Thymus (tissue), 11 donors: Measurements from ENCODE around the gene NSD1. TPM values are rescaled to one million over a fixed set of nuclear protein-coding genes. Genes with fewer than 3 reads are reported as not detected.

Experiments used
- DNase-seq, 9 donors: peaks; one replicate each; pipeline ENCODE4 v3.0.0-alpha.2; 2013; ENCODE audit warnings: low spot score in 9 of 9, low read depth in 6 of 9, missing footprints in 1 of 9
- H3K27ac ChIP-seq, 2 donors: one replicate each; pipeline ENCODE4 v1.5.1; 2013; ENCODE audit warnings: control low read depth in 1 of 2, low read depth in 1 of 2, low read length in 1 of 2, mild to moderate bottlenecking in 1 of 2, moderate library complexity in 1 of 2
- H3K27me3 ChIP-seq, 2 donors: one replicate each; pipeline ENCODE4 v1.5.1; 2013; ENCODE audit warnings: low read length in 1 of 2; ENCODE audit not compliant: control insufficient read depth in 2 of 2, insufficient read depth in 1 of 2
- H3K36me3 ChIP-seq, 2 donors: one replicate each; pipeline ENCODE4 v1.5.1; 2013; ENCODE audit warnings: low read length in 1 of 2, mild to moderate bottlenecking in 1 of 2, moderate library complexity in 1 of 2; ENCODE audit not compliant: control insufficient read depth in 2 of 2, insufficient read depth in 2 of 2
- H3K4me1 ChIP-seq, 2 donors: one replicate each; pipeline ENCODE4 v1.5.1; 2013; ENCODE audit warnings: low read length in 2 of 2; ENCODE audit not compliant: control insufficient read depth in 2 of 2, insufficient read depth in 2 of 2
- H3K4me3 ChIP-seq, 2 donors: one replicate each; pipeline ENCODE4 v1.5.1; 2013; ENCODE audit warnings: low read length in 2 of 2, control low read depth in 1 of 2, mild to moderate bottlenecking in 1 of 2
- H3K9me3 ChIP-seq, 2 donors: one replicate each; pipeline ENCODE4 v1.5.1; 2013; ENCODE audit warnings: low read length in 1 of 2, mild to moderate bottlenecking in 1 of 2; ENCODE audit not compliant: control insufficient read depth in 2 of 2, insufficient read depth in 1 of 2
- WGBS: extraction: QIAGEN DNeasy Blood & Tissue Kit; methylation state at CpG from one replicate; pipeline ENCODE4 v1.1.7; 2013; 5-methylcytosine and 5-hydroxymethylcytosine counted together
- polyA plus RNA-seq: library from polyadenylated mRNA; stranded (reverse); fragments of 200-250 nt; gene quantifications from one replicate; pipeline ENCODE4 v1.2.3, GENCODE V29; 2013
- total RNA-seq: library from RNA; stranded (reverse); fragments of 120-200 nt; gene quantifications from one replicate; pipeline ENCODE4 v1.2.4, GENCODE V29; 2013
- donor health status: healthy.

Gene NSD1
- total and polyA plus RNA-seq, 2 donors = 10.9 to 34.1 TPM

DNA sequence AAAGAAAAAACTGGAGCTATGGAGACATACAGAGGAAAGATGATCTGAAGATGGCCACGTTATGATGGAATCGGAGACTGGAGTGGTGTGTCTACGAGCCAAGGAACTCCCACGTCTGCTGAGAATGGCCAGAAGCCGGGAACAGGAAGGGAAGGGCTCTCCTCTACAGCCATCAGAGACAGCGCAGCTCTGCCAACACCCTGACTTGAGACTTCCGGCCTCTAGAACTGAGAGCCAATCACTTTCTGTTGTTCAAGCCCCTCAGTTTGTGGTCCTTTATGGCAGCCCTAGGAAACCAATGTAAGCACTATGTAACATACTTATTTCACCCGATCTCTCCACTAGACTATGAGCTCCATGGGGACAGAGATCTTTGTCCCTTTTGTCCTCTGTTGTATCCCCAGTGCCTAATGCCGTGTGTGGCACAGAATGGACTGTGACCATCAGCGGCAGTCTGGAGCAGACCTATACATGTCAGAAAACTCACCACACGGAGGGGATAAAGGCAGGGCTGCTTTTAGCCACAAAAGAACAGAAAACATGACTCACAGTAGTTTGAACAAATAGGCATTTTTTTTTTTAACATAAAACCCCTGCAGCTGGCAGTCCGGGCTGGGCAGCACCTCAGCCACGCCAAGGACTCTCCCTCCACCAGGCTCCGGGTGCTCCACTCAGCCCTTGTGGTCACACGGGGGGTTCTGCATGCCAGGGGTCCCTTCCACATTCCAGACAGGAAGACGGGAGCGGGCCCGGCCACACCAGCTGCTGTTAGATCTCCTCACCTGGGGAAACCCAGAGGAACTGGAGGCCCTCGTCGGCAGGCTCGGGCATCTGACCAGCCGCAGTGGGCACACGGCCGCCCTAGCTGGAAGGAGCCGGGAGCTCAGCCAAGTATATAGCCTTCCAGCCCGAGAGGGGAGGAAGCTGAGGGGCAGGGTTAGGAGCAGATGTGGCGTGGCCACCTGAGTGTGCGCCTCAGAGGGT is 194.3 kb downstream of the NSD1 start:
- DNase-seq = no peak
- WGBS = 87% methylated on average over 28 of the region's 28 CpGs
- Histone ChIP-seq H3K9me3 (no peaks in the 10 kb centered on the region), H3K4me3 (no peak overlapping the region), H3K4me1 (peaks cover 0 to 14% of the 10 kb centered on the region in 2 donors), H3K27ac (no peak overlapping the region), H3K36me3 (peaks cover 39 to 40% of the 10 kb centered on the region in 2 donors), H3K27me3 (no peaks in the 10 kb centered on the region)

DNA sequence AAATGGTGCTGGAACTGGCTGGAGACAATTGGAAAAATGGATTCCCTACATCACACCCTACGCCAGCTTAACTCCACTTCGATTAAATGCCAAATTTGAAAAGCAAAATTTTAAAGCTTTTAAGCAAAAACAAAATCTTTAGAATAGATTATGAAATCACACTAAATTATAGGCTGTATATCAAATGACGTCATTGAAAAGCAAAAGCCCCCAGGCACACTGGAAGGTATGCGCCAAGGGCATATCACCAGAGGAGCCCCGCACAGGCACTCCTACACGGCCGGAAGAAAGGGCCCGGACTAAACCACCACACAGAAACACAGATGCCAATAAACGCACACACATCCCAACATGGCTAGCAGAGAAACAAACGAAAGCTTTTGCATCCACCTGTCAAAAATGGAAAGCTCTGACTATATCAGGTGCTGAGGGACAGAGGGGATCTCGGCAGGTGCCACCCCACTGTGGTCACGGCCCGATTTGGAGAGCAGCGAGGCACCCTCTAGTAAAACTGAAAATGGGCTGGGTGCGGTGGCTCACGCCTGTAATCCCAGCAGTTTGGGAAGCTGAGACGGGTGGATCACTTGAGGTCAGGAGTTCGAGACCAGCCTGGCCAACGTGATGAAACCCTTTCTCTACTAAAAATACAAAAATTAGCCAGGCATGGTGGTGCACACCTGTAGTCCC is 195.1 kb downstream of the NSD1 start:
- Histone ChIP-seq H3K4me1 (peaks cover 0 to 14% of the 10 kb centered on the region in 2 donors), H3K4me3 (no peak overlapping the region), H3K27ac (no peak overlapping the region), H3K27me3 (no peaks in the 10 kb centered on the region), H3K9me3 (no peaks in the 10 kb centered on the region), H3K36me3 (peaks cover 48 to 49% of the 10 kb centered on the region in 2 donors)
- DNase-seq = no peak
- 98% methylated on average over 19 of the region's 19 CpGs for WGBS

- H3K27ac ChIP-seq = no peak overlapping the region
- WGBS = 93% methylated on average over 6 of the region's 6 CpGs
- H3K36me3 ChIP-seq = peaks cover 60 to 61% of the 10 kb centered on the region in 2 donors
Measured at GRCh38 chr5:177329883-177330282, 196.3 kb downstream of the NSD1 start.

GRCh38 chr5:177330991-177331842 is 197.6 kb downstream of the NSD1 start:
- DNase-seq = no peak
- no peaks in the 10 kb centered on the region for H3K27me3 ChIP-seq
- 67% methylated on average over 27 of the region's 27 CpGs for WGBS
- peaks cover 70 to 74% of the 10 kb centered on the region in 2 donors for H3K36me3 ChIP-seq
- no peak overlapping the region for H3K4me3 ChIP-seq
- peaks cover 0 to 4% of the 10 kb centered on the region in 2 donors for H3K9me3 ChIP-seq
- H3K4me1 ChIP-seq = peaks cover 0 to 14% of the 10 kb centered on the region in 2 donors
- no peak overlapping the region for H3K27ac ChIP-seq

More at GRCh38 chr5:177329883-177330282, 196.3 kb downstream of the NSD1 start:
- no peak for DNase-seq
- Histone ChIP-seq H3K27me3 (no peaks in the 10 kb centered on the region), H3K4me3 (no peak overlapping the region), H3K9me3 (no peaks in the 10 kb centered on the region), H3K4me1 (peaks cover 0 to 14% of the 10 kb centered on the region in 2 donors)

- H3K4me1 ChIP-seq = peaks cover 0 to 14% of the 10 kb centered on the region in 2 donors
- H3K4me3 ChIP-seq = no peak overlapping the region
- no peaks in the 10 kb centered on the region for H3K27me3 ChIP-seq
- peaks cover 0 to 4% of the 10 kb centered on the region in 2 donors for H3K9me3 ChIP-seq
- H3K36me3 ChIP-seq = peaks cover 80 to 84% of the 10 kb centered on the region in 2 donors
- H3K27ac ChIP-seq = no peak overlapping the region
- no peak for DNase-seq
- WGBS = 55% methylated on average over 35 of the region's 35 CpGs
Measured at GRCh38 chr5:177332031-177332895, 198.7 kb downstream of the NSD1 start.

GRCh38 chr5:177332896-177333260 is 199.3 kb downstream of the NSD1 start:
- Histone ChIP-seq H3K4me3 (no peak overlapping the region), H3K27ac (no peak overlapping the region), H3K27me3 (no peaks in the 10 kb centered on the region), H3K9me3 (peaks cover 0 to 4% of the 10 kb centered on the region in 2 donors), H3K4me1 (peaks cover 0 to 14% of the 10 kb centered on the region in 2 donors), H3K36me3 (peaks cover 86 to 90% of the 10 kb centered on the region in 2 donors)
- WGBS = 86% methylated on average over 13 of the region's 13 CpGs
- no peak for DNase-seq

GRCh38 chr5:177333420-177334154 is 200.0 kb downstream of the NSD1 start:
- Histone ChIP-seq H3K9me3 (peaks cover 0 to 4% of the 10 kb centered on the region in 2 donors), H3K4me1 (peaks cover 0 to 14% of the 10 kb centered on the region in 2 donors), H3K4me3 (no peak overlapping the region), H3K27me3 (no peaks in the 10 kb centered on the region), H3K36me3 (peaks cover 87 to 93% of the 10 kb centered on the region in 2 donors), H3K27ac (no peak overlapping the region)
- DNase-seq = no peak
- WGBS = 97% methylated on average over 16 of the region's 16 CpGs
